ENCODE results near the gene TBX2. TPM values are rescaled to one million over a fixed set of nuclear protein-coding genes. Genes with fewer than 3 reads are reported as not detected.

Gene TBX2
- total and polyA plus RNA-seq, 2 of the 13 experiments (the other 11 are each of a cell fraction or from before 2014, with no cell fraction given) = 2.8 to 15.3 TPM

DNA sequence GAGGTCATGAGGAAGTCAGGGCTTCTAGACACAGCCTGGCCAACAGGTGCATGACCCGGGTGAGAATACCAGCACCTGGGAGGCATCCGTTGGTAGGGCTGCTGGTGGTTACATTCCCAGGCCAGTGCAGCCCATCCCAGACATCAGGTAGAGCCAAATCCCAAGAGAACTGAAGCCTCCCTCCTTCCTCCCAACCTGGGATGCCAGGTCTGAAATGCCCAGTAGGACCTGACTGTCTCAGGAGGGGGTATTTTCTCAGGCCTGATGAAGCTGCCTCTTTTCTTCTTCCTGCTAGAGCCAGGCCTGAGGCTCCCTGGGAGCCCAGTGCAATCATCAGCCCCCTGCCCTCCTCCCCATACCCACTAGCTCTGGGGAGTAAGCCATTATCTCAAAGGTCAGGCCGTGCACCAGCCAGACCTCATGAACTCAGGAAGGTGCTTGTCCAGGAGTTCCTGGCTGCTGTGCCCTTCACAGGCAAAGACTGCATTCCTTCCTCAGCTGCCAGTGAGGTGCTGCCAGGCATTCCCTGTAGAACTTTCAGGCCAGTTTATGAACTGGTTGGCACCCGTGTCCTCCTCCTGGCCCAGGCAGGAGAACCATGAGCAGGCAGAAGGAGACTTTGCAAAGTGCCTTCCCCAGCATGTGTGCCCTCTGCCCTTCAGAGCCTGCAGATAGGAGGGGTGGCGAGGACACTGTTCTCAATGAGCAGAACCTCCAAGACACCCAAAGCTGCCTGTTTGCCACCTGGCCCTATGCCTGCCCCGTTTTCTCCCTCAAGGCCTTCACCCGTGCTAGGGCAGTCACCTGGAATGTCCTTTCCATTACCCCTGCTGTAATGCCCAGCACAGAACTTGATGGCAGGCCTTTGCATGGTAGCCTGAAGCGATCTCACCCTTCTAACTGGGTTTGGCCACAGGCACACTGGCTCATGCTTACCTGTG lies 7.6 kb downstream of the TBX2 start (continued):
- TF ChIP-seq KLF6 (CRISPR knock-in tag; IDR thresholded peaks at IDR 0.05) (no peak), ZNF552 (CRISPR knock-in tag; IDR thresholded peaks at IDR 0.05; ENCODE audit: borderline replicate concordance) (no peak), RXRB (CRISPR knock-in tag; IDR thresholded peaks at IDR 0.05; ENCODE audit: borderline replicate concordance) (no peak), ZNF557 (CRISPR knock-in tag; IDR thresholded peaks at IDR 0.05) (no peak), EED (CRISPR knock-in tag; IDR thresholded peaks at IDR 0.05) (no peak), SP140L (CRISPR knock-in tag; IDR thresholded peaks at IDR 0.05; ENCODE audit: borderline replicate concordance) (no peak), HDAC2 (CRISPR knock-in tag; IDR thresholded peaks at IDR 0.05) (no peak), CREB1 (IDR thresholded peaks at IDR 0.05) (no peak), CREB1 (CRISPR knock-in tag; IDR thresholded peaks at IDR 0.05) (no peak), JDP2 (CRISPR knock-in tag; IDR thresholded peaks at IDR 0.05; ENCODE audit: borderline replicate concordance) (no peak), GTF2F1 (IDR thresholded peaks at IDR 0.05; ENCODE audit: low read length) (no peak), ZNF33A (CRISPR knock-in tag; IDR thresholded peaks at IDR 0.05; ENCODE audit: borderline replicate concordance) (no peak), XBP1 (CRISPR knock-in tag; IDR thresholded peaks at IDR 0.05) (no peak), RBM39 (IDR thresholded peaks at IDR 0.05; ENCODE audit: low read depth, low read length, poor library complexity, severe bottlenecking) (no peak), RXRA (CRISPR knock-in tag; IDR thresholded peaks at IDR 0.05) (0 out of 2 replicates have a peak, but pooled peaks have one; percentile 26)
- TF ChIP-seq, protein P1, sequence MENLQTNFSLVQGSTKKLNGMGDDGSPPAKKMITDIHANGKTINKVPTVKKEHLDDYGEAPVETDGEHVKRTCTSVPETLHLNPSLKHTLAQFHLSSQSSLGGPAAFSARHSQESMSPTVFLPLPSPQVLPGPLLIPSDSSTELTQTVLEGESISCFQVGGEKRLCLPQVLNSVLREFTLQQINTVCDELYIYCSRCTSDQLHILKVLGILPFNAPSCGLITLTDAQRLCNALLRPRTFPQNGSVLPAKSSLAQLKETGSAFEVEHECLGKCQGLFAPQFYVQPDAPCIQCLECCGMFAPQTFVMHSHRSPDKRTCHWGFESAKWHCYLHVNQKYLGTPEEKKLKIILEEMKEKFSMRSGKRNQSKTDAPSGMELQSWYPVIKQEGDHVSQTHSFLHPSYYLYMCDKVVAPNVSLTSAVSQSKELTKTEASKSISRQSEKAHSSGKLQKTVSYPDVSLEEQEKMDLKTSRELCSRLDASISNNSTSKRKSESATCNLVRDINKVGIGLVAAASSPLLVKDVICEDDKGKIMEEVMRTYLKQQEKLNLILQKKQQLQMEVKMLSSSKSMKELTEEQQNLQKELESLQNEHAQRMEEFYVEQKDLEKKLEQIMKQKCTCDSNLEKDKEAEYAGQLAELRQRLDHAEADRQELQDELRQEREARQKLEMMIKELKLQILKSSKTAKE (CRISPR knock-in tag; IDR thresholded peaks at IDR 0.05; ENCODE audit: borderline replicate concordance) = no peak
- TF ChIP-seq, protein P2, sequence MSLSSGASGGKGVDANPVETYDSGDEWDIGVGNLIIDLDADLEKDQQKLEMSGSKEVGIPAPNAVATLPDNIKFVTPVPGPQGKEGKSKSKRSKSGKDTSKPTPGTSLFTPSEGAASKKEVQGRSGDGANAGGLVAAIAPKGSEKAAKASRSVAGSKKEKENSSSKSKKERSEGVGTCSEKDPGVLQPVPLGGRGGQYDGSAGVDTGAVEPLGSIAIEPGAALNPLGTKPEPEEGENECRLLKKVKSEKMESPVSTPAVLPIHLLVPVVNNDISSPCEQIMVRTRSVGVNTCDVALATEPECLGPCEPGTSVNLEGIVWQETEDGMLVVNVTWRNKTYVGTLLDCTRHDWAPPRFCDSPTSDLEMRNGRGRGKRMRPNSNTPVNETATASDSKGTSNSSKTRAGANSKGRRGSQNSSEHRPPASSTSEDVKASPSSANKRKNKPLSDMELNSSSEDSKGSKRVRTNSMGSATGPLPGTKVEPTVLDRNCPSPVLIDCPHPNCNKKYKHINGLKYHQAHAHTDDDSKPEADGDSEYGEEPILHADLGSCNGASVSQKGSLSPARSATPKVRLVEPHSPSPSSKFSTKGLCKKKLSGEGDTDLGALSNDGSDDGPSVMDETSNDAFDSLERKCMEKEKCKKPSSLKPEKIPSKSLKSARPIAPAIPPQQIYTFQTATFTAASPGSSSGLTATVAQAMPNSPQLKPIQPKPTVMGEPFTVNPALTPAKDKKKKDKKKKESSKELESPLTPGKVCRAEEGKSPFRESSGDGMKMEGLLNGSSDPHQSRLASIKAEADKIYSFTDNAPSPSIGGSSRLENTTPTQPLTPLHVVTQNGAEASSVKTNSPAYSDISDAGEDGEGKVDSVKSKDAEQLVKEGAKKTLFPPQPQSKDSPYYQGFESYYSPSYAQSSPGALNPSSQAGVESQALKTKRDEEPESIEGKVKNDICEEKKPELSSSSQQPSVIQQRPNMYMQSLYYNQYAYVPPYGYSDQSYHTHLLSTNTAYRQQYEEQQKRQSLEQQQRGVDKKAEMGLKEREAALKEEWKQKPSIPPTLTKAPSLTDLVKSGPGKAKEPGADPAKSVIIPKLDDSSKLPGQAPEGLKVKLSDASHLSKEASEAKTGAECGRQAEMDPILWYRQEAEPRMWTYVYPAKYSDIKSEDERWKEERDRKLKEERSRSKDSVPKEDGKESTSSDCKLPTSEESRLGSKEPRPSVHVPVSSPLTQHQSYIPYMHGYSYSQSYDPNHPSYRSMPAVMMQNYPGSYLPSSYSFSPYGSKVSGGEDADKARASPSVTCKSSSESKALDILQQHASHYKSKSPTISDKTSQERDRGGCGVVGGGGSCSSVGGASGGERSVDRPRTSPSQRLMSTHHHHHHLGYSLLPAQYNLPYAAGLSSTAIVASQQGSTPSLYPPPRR (CRISPR knock-in tag; IDR thresholded peaks at IDR 0.05; ENCODE audit: borderline replicate concordance) = no peak
- TF ChIP-seq, protein P3, sequence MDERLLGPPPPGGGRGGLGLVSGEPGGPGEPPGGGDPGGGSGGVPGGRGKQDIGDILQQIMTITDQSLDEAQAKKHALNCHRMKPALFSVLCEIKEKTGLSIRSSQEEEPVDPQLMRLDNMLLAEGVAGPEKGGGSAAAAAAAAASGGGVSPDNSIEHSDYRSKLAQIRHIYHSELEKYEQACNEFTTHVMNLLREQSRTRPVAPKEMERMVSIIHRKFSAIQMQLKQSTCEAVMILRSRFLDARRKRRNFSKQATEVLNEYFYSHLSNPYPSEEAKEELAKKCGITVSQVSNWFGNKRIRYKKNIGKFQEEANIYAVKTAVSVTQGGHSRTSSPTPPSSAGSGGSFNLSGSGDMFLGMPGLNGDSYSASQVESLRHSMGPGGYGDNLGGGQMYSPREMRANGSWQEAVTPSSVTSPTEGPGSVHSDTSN (CRISPR knock-in tag; IDR thresholded peaks at IDR 0.05) = no peak
- TF ChIP-seq, protein P4, sequence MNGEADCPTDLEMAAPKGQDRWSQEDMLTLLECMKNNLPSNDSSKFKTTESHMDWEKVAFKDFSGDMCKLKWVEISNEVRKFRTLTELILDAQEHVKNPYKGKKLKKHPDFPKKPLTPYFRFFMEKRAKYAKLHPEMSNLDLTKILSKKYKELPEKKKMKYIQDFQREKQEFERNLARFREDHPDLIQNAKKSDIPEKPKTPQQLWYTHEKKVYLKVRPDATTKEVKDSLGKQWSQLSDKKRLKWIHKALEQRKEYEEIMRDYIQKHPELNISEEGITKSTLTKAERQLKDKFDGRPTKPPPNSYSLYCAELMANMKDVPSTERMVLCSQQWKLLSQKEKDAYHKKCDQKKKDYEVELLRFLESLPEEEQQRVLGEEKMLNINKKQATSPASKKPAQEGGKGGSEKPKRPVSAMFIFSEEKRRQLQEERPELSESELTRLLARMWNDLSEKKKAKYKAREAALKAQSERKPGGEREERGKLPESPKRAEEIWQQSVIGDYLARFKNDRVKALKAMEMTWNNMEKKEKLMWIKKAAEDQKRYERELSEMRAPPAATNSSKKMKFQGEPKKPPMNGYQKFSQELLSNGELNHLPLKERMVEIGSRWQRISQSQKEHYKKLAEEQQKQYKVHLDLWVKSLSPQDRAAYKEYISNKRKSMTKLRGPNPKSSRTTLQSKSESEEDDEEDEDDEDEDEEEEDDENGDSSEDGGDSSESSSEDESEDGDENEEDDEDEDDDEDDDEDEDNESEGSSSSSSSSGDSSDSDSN (CRISPR knock-in tag; IDR thresholded peaks at IDR 0.05) = peak; percentile 27; the same call in 1 of the 2 replicates
